Hepatic stellate cell (primary cell): ENCODE data around the gene MRPL43.

ENCODE experiments used
- DNase-seq: peaks from one replicate; pipeline ENCODE4 v3.0.0; 2011; ENCODE audit warnings: low spot score

Gene MRPL43

GRCh38 chr10:101019440-101019703 lies 32.1 kb upstream of the MRPL43 start:
- no peak for DNase-seq

DNA sequence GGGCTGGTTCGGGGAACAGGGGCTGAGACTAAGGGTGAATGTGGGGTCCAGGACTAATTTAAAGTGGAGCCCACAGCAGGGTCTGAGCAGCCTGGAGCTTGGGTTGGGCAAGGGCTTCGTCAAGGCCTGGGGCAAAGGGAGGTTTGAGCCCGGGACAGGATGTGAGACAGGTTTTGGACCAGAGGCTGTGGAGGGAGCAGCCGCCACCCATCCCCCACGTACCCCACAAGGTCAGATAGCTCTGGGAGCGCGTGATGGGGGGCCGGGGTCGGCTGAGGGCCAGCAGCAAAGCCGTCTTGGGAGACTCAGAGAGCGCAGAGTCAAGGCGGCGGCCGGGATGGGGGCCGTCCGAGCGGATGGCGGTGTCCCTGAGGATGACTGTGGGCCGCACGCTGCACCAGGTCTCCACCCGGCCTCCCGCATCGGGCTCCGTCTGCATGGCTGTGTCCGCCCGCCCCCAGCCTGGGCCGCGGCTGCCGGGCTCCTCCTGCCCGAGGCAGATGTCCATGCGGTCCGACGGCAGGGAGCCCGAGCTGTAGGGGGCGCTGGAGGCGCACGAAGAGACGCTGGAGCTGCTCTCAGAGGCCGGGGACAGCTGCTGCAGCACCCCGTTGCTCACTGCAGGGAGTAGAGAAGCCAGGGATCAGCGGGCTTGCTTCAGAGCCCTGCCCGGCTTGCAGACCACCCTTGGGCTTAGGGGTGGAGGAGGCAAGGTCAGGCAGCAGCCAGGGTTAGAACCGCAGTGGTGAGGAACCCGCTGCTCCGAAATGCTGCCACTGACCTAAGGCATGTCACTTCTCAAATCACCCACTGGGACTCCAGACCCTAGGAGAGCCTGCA lies 31.5 kb upstream of the MRPL43 start:
- peak; percentile 96 for DNase-seq

GRCh38 chr10:101018118-101018599 lies 30.9 kb upstream of the MRPL43 start:
- DNase-seq, result no peak

DNA sequence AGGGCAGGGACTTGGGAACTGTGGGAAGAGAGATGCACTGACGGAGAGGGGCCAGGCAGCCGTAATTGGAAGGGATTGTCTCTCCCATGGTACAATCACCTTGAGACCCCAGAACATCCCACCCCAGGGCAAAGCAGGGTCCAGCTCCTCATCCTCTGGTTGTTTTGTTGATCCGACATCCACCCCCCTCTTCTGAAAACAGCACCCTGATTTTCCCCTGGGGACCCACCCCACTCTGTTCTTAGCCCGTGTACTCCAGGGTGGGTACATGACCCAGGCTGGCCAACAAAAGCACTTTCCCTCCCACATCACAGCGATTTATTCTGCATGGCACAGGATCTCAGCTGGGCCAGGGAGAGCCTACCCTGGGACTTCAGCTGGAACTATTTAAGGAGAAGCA lies 29.5 kb upstream of the MRPL43 start:
- no peak for DNase-seq

GRCh38 chr10:101015582-101015973 lies 28.3 kb upstream of the MRPL43 start:
- no peak for DNase-seq

GRCh38 chr10:101014966-101015581 lies 27.8 kb upstream of the MRPL43 start:
- peak; percentile 94 for DNase-seq

- peak; percentile 77 for DNase-seq
Measured at GRCh38 chr10:101014230-101014884, 27.1 kb upstream of the MRPL43 start.

DNA sequence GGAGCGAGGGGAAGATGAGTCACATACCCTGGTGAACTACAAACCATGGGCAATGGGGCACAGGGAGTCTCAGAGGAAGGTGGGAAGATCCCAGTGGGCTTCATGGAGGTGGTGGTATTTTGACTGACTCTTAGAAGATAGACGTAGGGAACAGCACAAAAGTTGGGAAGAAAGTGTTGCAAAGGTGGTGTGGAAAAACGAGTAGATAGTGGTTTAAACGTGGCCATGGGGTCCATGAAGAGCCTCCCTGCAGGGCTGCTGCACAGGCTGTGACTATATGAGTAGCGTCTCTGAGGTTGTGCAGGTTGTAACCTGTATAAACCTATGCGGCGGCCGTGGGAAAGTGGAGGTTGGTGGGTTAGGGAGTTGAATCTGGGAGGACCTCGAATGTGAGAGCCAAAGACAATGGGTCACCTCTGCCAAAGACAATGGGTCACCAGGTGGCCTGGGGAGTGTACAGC lies 26.1 kb upstream of the MRPL43 start:
- DNase-seq, result no peak

- DNase-seq, result peak; percentile 95
Measured at GRCh38 chr10:101012525-101013364, 25.4 kb upstream of the MRPL43 start.

DNA sequence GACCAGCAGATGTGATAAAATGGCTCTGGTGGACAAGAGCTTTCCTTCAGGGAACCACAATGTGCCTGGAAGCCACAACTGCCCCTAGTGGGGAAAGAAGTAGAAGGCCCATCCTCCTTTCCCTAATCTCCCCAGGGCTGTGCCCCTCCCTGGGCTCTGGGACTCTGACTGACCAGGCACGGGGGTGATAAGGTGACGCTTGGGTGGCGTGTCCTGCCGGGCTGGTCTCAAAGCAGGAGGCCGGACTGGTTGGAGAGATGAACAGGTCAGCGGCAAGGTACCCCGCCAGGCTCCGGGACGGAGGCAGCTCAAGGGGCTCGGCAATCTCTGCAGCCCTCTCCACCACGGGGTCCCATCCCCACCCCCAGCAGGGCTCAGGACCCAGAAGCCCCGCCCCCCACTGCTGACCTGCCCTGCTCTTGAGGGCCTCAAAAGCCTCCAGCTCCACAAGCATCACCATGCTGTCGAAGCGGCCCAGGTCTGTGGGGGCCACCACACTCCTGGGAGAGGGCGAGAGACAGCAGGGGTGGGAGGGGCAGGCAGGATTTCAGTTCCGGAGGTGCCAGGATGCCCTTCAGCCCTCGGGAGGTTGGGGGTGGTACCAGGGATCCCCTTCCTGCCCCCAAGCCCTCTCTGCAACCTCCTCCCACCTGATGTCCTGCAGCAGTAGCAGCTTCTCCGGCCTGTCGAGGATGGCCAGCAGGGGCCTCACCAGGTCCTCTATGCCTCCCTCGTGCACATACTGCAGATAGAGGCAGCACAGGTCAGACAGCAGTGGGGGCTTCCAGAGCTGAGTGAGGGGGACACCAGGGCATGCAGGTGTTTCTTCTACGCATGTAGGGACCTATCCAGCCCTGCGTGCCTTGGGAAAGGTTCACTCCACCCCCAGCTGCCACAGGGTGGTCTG lies 24.5 kb upstream of the MRPL43 start:
- no peak for DNase-seq

- no peak for DNase-seq
Measured at GRCh38 chr10:101010329-101010728, 23.0 kb upstream of the MRPL43 start.

GRCh38 chr10:101008823-101009423 lies 21.6 kb upstream of the MRPL43 start:
- no peak for DNase-seq

GRCh38 chr10:101007915-101008822 lies 20.9 kb upstream of the MRPL43 start:
- no peak for DNase-seq

GRCh38 chr10:101007099-101007711 lies 19.9 kb upstream of the MRPL43 start:
- DNase-seq, result no peak

DNA sequence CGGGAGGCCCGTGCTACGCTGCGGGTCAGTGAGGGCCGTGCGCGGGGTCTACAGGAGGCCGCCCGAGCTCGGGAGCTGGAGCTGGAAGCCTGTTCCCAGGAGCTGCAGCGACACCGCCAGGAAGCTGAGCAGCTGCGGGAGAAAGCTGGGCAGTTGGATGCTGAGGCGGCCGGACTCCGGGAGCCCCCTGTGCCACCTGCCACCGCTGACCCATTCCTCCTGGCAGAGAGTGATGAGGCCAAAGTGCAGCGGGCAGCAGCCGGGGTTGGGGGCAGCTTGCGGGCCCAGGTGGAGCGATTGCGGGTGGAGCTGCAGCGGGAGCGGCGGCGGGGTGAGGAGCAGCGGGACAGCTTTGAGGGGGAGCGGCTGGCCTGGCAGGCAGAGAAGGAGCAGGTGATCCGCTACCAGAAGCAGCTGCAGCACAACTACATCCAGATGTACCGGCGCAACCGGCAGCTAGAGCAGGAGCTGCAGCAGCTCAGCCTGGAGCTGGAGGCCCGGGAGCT lies 19.3 kb upstream of the MRPL43 start:
- no peak for DNase-seq

DNA sequence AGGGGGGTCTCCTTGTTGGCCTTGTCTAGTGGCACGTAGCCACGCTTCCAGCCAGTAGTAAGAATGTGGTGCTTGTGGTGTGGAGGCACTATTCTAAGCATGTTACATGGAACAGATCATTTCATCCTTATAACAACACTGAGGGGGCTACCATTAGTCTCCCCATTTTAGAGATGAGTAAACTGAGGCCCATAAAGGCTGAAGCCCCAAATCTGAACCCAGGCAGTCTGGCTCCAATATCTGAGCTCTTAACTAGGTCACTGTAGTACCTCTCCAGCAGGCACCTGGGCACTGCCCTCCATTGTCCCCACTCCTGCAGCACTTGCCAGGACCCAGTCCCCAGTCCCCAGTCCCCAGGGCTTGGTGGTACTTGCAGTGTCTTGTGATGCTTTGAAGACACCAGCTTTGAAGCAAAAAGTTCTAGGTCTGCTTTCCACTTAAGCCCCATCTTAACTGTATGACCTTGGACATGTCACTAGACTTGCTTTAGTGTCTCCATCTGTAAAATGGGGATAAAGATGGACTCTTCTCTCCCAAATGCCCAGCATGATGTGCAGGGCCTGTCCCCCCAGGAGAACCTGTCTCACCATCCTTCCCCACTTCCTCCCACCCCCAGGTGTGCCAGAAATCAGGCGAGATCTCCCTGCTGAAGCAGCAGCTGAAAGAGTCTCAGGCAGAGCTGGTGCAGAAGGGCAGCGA lies 18.7 kb upstream of the MRPL43 start:
- no peak for DNase-seq

DNA sequence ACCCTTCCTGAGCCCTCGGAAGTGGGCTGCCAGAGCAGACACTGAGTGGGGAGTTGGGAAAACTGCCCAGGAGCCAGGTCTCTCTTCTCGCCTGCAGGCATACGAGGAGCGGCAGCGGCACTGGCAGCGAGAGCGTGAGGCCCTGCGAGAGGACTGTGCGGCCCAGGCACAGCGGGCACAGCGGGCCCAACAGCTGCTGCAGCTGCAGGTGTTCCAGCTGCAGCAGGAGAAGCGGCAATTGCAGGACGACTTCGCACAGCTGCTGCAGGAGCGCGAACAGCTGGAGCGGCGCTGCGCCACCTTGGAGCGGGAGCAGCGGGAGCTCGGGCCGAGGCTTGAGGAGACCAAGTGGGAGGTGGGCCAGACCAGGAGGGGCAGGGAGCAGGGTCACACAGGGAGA lies 18.1 kb upstream of the MRPL43 start:
- no peak for DNase-seq

DNA sequence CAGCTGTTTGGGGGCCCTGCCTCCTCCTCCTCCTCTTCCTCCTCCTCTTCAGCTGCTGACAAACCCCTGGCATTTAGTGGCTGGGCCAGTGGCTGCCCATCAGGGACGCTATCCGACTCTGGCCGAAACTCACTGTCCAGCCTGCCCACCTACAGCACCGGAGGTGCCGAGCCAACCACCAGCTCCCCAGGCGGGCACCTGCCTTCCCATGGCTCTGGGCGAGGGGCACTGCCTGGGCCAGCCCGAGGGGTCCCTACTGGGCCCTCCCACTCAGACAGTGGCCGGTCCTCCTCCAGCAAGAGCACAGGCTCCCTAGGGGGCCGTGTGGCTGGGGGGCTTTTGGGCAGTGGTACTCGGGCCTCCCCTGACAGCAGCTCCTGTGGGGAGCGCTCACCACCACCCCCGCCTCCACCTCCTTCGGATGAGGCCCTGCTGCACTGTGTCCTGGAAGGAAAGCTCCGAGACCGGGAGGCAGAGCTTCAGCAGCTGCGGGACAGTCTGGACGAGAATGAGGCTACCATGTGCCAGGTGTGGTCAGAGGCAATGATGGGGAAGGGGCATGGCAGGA lies 16.4 kb upstream of the MRPL43 start:
- DNase-seq, result no peak
